Measurements from ENCODE around the gene SLC16A10. TPM values are rescaled to one million over a fixed set of nuclear protein-coding genes. Genes with fewer than 3 reads are reported as not detected.

Gene SLC16A10
- total and polyA plus RNA-seq, 2 of the 13 experiments (the other 11 are each of a cell fraction or from before 2014, with no cell fraction given): 8.2 to 20.1 TPM

- TF ChIP-seq ATF2 (CRISPR knock-in tag; IDR thresholded peaks at IDR 0.05): no peak
- TF ChIP-seq HNF4A (CRISPR knock-in tag; IDR thresholded peaks at IDR 0.05): peak; percentile 47
- TF ChIP-seq HINFP (CRISPR knock-in tag; IDR thresholded peaks at IDR 0.05; ENCODE audit: low read depth): no peak
- no peak for TF ChIP-seq AHDC1 (CRISPR knock-in tag; IDR thresholded peaks at IDR 0.05; ENCODE audit: borderline replicate concordance)
- TF ChIP-seq KDM6A (CRISPR knock-in tag; IDR thresholded peaks at IDR 0.05; ENCODE audit: low read depth): no peak
- TF ChIP-seq SOX6 (IDR thresholded peaks at IDR 0.05): no peak
- no peak for TF ChIP-seq SOX6 (CRISPR knock-in tag; IDR thresholded peaks at IDR 0.05)
- no peak for TF ChIP-seq ZNF563 (CRISPR knock-in tag; IDR thresholded peaks at IDR 0.05)
- no peak for TF ChIP-seq BATF2 (CRISPR knock-in tag; IDR thresholded peaks at IDR 0.05)
- TF ChIP-seq ARID2 (CRISPR knock-in tag; IDR thresholded peaks at IDR 0.05; ENCODE audit: borderline replicate concordance): no peak
- no peak for TF ChIP-seq RAD21 (CRISPR knock-in tag; IDR thresholded peaks at IDR 0.05)
- TF ChIP-seq ATRX (CRISPR knock-in tag; IDR thresholded peaks at IDR 0.05; ENCODE audit: borderline replicate concordance): no peak
Measured at GRCh38 chr6:111208933-111209332, 121.6 kb downstream of the SLC16A10 start (continued).
